Esophagus muscularis mucosa (tissue), 4 donors: ENCODE results near the gene COPG2. TPM values are rescaled to one million over a fixed set of nuclear protein-coding genes. Genes with fewer than 3 reads are reported as not detected.

Experiments
- DNase-seq: peaks from one replicate; pipeline ENCODE4 v3.0.0-alpha.2; 2017; ENCODE audit errors: extremely low spot score
- H3K27ac ChIP-seq, 4 donors: fragments of 200-600 bp; sonication (generic); replicated peaks in 1 of 4; 1 replicate in 3 of 4; 2 replicates in 1 of 4; pipeline ENCODE4 v1.5.1; 2016 to 2019; ENCODE audit warnings: mild to moderate bottlenecking in 1 of 4
- H3K27me3 ChIP-seq, 4 donors: fragments of 200-600 bp; sonication (generic); one replicate each; pipeline versions ENCODE4 v1.5.1 to v1.6.0; 2016 to 2019
- H3K36me3 ChIP-seq, 4 donors: fragments of 200-600 bp; sonication (generic); one replicate each; pipeline ENCODE4 v1.5.1; 2016 to 2019
- H3K4me1 ChIP-seq, 4 donors: fragments of 200-600 bp; sonication (generic); one replicate each; pipeline ENCODE4 v1.5.1; 2016 to 2019
- H3K4me3 ChIP-seq, 4 donors: fragments of 200-600 bp; sonication (generic); 1 replicate in 2 of 4; 2 replicates in 2 of 4; pipeline ENCODE4 v1.5.1; 2016 to 2019; ENCODE audit warnings: mild to moderate bottlenecking in 4 of 4, moderate library complexity in 1 of 4
- H3K9me3 ChIP-seq, 4 donors: fragments of 200-600 bp; sonication (generic); 1 replicate in 3 of 4; 2 replicates in 1 of 4; pipeline ENCODE4 v1.5.1; 2016 to 2019
- EP300 ChIP-seq: sonication (generic); formaldehyde crosslinking; IDR thresholded peaks from one replicate; pipeline ENCODE4 v1.6.1; 2017; ENCODE audit warnings: antibody characterized with exemption
- POLR2A ChIP-seq: fragments of 450-650 bp; IDR thresholded peaks from one replicate; pipeline ENCODE4 v1.6.1; 2017; ENCODE audit warnings: antibody characterized with exemption, moderate library complexity, mild to moderate bottlenecking, low read depth
- POLR2AphosphoS5 ChIP-seq, 2 donors: sonication (generic); formaldehyde crosslinking; IDR thresholded peaks; one replicate each; pipeline ENCODE4 v1.6.1; 2017; ENCODE audit warnings: antibody characterized with exemption in 2 of 2
- WGBS: methylation state at CpG from one replicate; pipeline ENCODE4 v1.1.5; 2018; 5-methylcytosine and 5-hydroxymethylcytosine counted together
- intact Hi-C: fragments of 100-400 bp; cut with DNase I; formaldehyde crosslinking; loops from one replicate; pipeline ENCODE4 v1.15.1; 2023
- total RNA-seq, 4 donors: library from RNA; depleted of rRNA; stranded (reverse); fragments of >200 nt; gene quantifications; one replicate each; pipeline versions ENCODE4 v1.1.0 to v1.2.1, GENCODE V29; 2016
- TF ChIP-seq, protein P1 (sequence below), 3 experiments: fragments of 200-600 bp in 2 of 3; fragments of 450-650 bp in 1 of 3; sonication (generic) in 2 of 3; IDR thresholded peaks; one replicate each; pipeline ENCODE4 v1.5.1; 2017 to 2019; ENCODE audit warnings: antibody characterized with exemption in 3 of 3, mild to moderate bottlenecking in 2 of 3, moderate library complexity in 1 of 3

The COPG2 gene
- total RNA-seq, 4 donors from 2014 or later: 9.6 to 11.9 (median 10.7) TPM

DNA sequence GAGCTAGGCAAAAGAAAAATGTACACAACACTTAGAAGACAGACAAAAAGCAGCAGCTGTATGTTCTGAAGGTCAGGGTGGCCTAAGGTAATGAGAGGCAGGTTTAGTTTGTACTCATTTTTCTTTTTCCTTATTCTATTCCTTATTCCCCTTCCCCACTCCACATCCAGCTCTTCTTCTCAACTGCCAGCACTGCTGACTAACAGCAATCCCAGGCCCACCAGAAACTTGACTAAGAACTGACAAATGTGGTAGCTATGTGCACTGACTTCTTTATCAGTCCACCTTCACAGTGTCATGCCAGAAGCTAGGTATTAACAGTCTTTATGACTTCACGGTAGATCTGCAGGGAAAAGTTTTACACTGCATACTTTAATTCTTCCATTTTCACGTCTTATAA is 6.1 kb downstream of the COPG2 start:
- 91% methylated on average over 2 of the region's 2 CpGs for WGBS
- peaks cover 0 to 53% (median 24%) of the 10 kb centered on the region in 4 donors for H3K36me3 ChIP-seq
- H3K27ac ChIP-seq: no peak overlapping the region
- DNase-seq: no peak
- H3K9me3 ChIP-seq: no peaks in the 10 kb centered on the region
- intact Hi-C loops: loop anchor here (10.0 kb wide), 1 partner anchor 588 kb away; the partner anchor contains the start of gene KLHDC10
- no peaks in the 10 kb centered on the region for H3K27me3 ChIP-seq
- TF ChIP-seq, protein P1, sequence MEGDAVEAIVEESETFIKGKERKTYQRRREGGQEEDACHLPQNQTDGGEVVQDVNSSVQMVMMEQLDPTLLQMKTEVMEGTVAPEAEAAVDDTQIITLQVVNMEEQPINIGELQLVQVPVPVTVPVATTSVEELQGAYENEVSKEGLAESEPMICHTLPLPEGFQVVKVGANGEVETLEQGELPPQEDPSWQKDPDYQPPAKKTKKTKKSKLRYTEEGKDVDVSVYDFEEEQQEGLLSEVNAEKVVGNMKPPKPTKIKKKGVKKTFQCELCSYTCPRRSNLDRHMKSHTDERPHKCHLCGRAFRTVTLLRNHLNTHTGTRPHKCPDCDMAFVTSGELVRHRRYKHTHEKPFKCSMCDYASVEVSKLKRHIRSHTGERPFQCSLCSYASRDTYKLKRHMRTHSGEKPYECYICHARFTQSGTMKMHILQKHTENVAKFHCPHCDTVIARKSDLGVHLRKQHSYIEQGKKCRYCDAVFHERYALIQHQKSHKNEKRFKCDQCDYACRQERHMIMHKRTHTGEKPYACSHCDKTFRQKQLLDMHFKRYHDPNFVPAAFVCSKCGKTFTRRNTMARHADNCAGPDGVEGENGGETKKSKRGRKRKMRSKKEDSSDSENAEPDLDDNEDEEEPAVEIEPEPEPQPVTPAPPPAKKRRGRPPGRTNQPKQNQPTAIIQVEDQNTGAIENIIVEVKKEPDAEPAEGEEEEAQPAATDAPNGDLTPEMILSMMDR (IDR thresholded peaks at IDR 0.05): no peak
- TF ChIP-seq EP300 (no peak), POLR2AphosphoS5 (IDR thresholded peaks at IDR 0.05) (no peak), POLR2A (no peak)
- H3K4me1 ChIP-seq: peaks cover 0 to 3% (median 1%) of the 10 kb centered on the region in 4 donors
- no peak overlapping the region for H3K4me3 ChIP-seq

DNA sequence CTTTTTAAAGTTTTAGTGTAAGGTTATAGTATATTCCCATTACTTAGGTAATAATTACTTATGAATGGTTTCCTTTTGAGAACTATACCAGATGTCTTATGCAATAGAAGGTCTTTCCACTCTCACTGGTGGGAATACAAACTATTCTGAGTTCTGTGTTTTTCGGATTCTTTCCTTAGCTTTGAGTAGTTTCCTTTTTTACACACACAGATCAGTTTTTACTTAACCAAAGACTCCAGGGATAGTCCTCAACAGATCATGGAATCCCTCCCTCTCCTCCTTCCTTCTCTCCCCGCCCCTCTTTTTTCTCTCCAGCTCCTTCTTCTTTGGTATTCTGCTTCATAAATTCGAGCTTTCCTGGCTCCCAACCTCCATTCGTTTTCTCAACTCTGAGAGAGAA is 13.3 kb downstream of the COPG2 start:
- WGBS: 73% methylated on average over 4 of the region's 4 CpGs
- Histone ChIP-seq H3K27me3 (no peaks in the 10 kb centered on the region), H3K27ac (no peak overlapping the region), H3K9me3 (no peaks in the 10 kb centered on the region), H3K36me3 (peaks cover 0 to 16% (median 10%) of the 10 kb centered on the region in 4 donors), H3K4me3 (no peak overlapping the region), H3K4me1 (no peaks in the 10 kb centered on the region)
- no peak for TF ChIP-seq POLR2A
- TF ChIP-seq EP300: no peak
- TF ChIP-seq, protein P1 (IDR thresholded peaks at IDR 0.05): no peak
- no peak for TF ChIP-seq POLR2AphosphoS5 (IDR thresholded peaks at IDR 0.05)
- intact Hi-C loops: no loop called here
- no peak for DNase-seq

DNA sequence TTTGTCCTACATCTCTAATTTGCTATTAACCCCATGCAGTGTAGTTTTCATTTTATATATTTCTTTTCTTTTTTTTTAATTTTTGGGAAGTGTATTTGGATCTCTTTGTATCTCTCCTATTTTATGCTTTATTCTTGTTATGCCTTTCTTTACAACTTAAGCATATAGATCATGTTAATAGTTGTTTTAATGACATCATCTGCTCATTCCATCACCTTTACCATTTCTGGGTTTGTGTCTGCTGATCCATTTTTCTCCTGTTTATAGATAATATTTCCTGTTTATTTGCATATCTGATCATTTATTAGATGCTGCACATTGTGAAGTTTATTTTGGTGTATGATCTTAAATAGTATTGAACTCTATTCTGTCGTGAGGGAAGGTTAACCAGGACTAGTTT is 13.7 kb downstream of the COPG2 start:
- Histone ChIP-seq H3K9me3 (no peaks in the 10 kb centered on the region), H3K4me3 (no peak overlapping the region), H3K36me3 (peaks cover 0 to 12% (median 8%) of the 10 kb centered on the region in 4 donors), H3K27me3 (no peaks in the 10 kb centered on the region), H3K27ac (no peak overlapping the region), H3K4me1 (no peaks in the 10 kb centered on the region)
- TF ChIP-seq POLR2A: no peak
- TF ChIP-seq POLR2AphosphoS5 (IDR thresholded peaks at IDR 0.05): no peak
- TF ChIP-seq, protein P1 (IDR thresholded peaks at IDR 0.05): no peak
- no peak for TF ChIP-seq EP300
- intact Hi-C loops: no loop called here
- 96% methylated on average over 1 of the region's 1 CpG for WGBS
- DNase-seq: no peak

DNA sequence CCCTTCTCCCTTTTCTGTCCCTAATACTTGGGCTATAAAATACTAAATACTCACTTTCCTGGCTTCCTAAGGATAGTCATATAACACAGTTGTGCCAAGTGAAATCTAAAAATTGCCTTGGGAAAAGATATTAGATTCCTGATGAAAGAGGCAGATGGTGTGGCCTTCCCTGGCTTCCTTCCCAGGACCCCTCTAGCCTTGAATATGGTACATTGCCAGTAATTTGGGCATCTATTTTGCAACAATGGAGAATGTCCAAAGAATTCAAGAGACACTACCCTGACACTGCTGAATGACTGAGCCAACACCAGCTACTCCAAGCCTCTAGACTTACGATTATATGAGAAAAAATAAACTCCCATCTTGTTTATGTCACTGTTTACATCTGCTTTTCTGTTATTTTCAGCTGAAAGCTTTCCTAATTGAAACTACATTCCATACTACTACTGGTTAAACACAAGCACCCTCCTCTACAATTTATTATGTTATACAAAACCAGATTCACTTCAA is 17.9 kb downstream of the COPG2 start:
- no peak for TF ChIP-seq EP300
- no peak for TF ChIP-seq POLR2A
- TF ChIP-seq, protein P1 (IDR thresholded peaks at IDR 0.05): no peak
- no peak for TF ChIP-seq POLR2AphosphoS5 (IDR thresholded peaks at IDR 0.05)
- Histone ChIP-seq H3K27me3 (no peaks in the 10 kb centered on the region), H3K9me3 (no peaks in the 10 kb centered on the region), H3K27ac (no peak overlapping the region), H3K4me1 (no peaks in the 10 kb centered on the region), H3K4me3 (no peak overlapping the region), H3K36me3 (peaks cover 0 to 22% (median 7%) of the 10 kb centered on the region in 4 donors)
- DNase-seq: no peak
- intact Hi-C loops: no loop called here
- 91% methylated on average over 1 of the region's 1 CpG for WGBS
